ENCODE measurements around the gene PARD3B.

Gene PARD3B

DNA sequence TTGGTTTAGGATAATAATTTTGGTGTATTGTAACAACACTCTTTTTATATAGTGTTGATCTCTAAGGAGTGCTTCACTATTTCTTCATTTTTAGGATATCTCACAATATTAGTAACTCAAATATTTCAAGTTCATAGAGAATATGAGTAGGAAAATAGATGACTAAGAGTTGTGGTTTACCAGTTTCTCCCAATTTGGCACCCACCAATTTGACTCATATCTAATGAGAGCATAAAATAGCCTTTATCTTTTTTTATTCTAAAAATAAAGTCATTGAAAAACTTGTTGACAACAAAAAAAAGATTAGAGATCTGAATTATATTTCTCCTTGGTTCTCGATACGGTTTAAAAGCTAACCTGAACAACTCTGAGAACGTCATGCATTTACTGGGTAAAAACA, 204.0 kb downstream of the PARD3B start:
- DNase-seq (ENCODE audit: extremely low read depth in 1 of 2, low read depth in 1 of 2): no peak

DNA sequence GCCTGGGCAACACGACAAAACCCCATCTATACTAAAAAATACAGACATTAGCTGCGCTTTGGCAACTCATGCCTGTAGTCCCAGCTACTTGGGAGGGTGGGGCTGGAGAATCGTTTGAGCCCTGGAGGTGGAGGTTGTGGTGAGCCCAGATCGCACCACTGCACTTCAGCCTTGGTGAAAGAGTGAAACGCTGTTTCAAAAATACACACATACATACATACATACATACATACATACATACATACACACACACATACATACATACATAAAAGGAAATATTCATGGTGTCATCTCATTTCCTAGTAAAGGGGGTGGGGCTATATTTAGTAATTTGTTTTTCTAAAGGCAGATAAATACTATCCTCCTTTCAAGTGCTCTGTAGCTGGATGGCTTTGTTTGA, 205.1 kb downstream of the PARD3B start:
- no peak for DNase-seq (ENCODE audit: extremely low read depth in 1 of 2, low read depth in 1 of 2)

DNA sequence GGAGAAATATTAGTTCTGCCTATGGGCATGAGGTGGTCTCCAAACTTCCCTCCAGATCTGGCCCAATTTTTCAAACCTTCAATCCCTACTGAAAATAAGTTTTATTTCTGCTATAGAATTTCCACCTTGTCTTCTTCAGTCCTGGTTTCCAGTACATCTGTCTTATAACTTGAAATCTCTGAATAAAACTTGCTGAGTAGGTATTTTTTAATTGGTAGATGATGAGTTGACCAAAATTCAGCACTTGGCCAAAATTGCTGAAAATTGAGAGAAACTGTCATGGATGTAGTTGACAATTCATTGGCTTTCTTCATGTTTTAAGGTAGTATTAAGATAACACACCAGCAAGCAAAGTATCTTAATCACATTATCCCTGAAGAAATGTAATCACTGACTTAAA, 206.2 kb downstream of the PARD3B start:
- DNase-seq (ENCODE audit: extremely low read depth in 1 of 2, low read depth in 1 of 2): no peak

DNA sequence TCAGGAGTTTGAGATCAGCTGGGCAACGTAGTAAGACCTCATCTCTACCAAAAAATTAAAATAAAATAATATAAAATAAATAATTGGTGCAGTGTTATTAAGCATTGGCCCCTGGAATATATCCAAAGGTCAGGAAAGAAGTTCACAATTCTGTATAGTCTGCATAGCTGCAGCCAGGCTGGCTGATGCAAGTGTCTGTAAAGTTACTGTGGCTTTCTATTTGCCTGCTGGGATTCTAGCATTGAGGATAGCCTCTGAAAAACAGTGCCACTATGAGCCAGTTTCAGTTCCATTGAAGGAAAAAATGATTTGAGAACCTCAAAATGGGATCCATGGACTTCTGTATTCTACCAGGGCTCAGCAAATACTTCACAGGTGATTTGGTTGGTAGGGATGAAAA, 208.6 kb downstream of the PARD3B start:
- no peak for DNase-seq (ENCODE audit: extremely low read depth in 1 of 2, low read depth in 1 of 2)

DNA sequence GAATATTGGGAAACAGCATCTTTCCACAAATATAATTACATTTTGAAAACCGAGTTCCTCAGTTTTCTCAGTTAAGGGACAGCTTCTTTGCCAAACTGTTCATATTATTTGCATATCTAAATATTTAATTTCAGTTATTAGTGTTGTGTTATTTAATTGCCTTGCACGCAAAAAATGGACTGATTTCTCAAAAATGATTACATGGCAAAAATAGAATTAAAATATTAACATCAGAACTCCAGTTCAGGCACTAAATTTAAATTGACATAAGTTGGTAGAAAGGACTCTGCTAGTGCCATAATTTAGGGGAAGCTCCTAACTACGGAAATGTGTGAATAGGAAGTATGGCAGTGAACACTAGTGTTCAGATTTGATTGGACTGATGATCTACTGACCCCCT, 209.6 kb downstream of the PARD3B start:
- DNase-seq (ENCODE audit: extremely low read depth in 1 of 2, low read depth in 1 of 2): no peak

DNA sequence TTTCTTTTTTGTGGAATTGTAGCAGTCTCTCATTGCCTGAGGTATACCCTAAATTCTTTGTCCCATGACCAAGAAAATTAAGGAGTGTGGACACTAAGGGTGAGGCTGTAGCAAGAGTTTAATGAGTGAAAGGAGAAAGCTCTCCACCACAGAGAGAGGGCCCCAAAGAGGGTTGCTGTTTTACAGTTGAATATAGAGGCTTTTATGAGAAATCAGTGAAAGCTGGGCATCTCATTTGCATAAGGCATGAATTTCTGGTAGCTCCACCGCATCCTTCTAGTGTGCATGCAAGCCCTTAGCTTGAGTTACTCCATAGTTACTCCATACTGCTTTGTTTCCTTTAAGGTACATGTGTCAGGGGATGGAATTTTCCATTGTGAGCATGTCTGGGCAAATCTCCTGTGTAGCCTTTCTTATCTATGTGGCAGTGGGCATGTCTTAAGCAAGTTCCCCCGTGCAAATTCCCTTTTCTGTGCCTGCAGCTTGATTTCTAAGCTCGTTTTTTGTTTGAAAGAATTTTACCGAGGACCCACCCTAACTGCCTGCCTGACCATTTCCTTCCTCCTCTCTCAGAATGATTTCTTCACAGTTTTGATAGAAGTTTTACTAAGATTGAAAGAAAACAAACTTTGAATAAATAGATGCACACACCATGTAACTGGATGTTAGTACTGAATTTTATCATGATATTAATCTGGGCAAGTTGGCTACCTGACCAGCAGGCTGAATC, 218.9 kb downstream of the PARD3B start:
- DNase-seq (ENCODE audit: extremely low read depth in 1 of 2, low read depth in 1 of 2): no peak

DNA sequence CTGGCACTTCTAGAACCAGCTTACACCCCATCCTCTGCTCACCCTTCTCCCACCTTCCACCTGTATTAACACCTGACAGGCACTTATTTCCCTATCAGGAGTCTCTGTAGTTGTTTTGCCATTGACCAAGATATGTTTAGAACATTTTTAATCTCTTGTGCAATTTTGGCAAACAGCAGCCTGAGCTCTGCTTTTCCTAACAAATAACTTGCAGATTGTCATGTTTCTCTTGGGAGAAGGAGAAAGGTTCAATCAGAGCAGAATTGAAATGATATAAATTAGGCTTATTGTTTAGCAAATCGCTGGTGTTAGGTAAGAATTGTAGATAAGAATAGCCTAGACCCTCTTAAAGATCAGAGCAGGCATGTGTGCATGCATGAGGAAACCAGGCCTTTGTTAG, 225.5 kb downstream of the PARD3B start:
- no peak for DNase-seq (ENCODE audit: extremely low read depth in 1 of 2, low read depth in 1 of 2)

DNA sequence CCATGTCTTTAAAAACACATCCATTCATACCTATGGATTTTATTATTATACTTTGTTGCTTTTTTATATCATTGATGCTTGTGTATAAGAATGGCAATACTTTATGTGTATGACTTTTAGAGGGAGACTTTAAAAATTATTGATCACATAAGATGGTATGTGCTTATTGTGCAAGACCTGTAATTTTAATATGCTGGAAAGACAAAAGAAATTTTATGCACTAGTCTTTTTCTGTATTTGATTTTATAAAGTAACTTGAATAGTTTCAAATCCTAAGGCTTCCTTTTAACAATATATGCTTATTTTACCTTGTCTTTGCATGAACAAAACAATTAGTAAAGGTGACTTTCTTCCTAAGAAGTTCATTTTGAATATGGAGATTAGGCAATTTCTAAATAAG, 226.4 kb downstream of the PARD3B start:
- DNase-seq (ENCODE audit: extremely low read depth in 1 of 2, low read depth in 1 of 2): no peak

DNA sequence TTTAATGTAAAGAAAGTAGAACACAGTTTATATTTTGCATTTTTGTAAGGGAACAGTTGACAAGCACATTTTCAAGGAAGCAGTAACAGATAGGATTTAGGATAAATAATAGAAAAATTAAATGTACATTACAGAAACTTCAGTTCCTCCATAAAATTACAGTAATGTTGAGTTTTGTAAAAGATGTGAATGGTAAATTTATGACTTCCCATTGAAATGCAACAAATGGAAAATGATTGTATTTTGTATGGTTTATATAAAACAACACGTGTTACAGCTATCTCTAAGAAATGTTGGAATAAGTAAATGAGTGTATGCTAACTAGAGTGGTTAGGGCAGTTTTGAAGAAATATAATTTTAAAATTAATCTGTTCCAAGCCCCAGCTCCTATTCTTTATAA, 227.3 kb downstream of the PARD3B start:
- DNase-seq (ENCODE audit: extremely low read depth in 1 of 2, low read depth in 1 of 2): no peak

DNA sequence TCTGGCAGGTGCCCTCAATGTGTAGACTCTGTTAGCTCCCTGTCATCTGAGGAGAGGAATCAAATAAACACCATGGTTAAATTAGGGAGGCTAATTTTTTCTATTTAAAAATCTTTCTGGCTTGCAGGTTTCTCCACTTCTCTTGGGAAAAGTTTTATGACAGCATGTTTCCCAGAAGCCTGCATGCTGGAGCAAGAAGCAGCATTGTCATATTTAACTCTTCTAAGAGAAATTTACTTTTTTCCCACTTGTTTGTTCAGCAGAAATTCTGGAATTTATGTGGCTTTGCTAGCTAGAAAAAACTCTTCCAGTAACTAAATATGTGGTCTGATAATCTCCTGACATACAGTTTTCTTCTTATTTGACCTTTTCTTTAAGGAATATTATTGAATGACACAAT, 230.5 kb downstream of the PARD3B start:
- no peak for DNase-seq (ENCODE audit: extremely low read depth in 1 of 2, low read depth in 1 of 2)

DNA sequence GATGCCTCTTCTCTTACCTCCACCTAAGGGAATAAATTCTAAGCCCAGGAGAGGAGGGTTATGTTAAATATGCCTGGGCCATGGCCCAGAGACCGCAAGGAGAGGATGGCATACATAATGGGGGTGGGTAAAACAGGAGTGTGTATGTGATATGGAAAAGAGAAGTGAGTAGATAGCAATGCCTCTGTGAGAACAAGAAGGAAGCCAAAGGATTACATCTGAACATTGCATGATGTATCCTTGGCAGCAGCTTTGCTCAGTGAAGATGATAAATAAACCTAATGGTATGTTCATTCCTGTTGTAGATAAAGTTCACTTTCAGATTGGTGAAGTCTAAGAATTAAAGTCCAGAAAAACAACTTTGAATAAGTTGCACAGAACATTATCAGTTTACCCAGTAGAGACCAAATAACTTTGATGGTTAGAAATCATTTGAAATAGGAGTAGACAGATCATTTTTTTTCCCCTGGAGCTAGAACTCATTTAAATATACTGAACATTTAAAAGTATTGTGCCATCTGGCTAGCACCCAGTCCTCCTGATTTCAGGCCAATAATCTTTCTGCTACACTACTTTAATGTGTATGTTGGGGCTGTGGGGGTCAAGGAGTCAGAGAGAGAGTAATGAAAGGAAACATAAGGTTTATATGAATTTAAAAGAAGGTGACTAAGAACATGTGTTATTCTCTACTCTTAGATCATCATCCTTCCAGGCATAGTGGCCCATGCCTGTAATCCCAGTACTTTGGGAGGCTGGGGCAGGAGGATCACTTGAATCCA, 231.7 kb downstream of the PARD3B start:
- DNase-seq (ENCODE audit: extremely low read depth in 1 of 2, low read depth in 1 of 2): no peak

DNA sequence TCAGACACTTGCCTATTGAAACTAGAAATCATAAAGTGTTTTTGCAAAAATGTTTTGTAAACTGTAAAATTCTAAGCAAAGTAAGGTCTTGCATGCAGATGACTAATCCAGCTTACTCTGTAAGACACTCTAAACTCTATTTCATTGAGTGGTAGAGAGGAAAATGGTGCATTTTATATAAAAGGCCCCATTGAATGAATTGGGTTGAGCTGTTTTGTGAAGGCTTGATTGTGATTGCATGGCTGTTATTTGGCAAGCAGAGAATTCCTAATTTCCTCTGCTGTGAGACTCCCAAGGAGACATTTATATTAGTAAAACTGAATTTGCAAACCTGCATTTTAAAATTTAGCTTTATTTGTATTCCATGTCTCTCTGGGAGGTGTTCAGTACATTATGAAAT, 234.5 kb downstream of the PARD3B start:
- DNase-seq (ENCODE audit: extremely low read depth in 1 of 2, low read depth in 1 of 2): no peak

DNA sequence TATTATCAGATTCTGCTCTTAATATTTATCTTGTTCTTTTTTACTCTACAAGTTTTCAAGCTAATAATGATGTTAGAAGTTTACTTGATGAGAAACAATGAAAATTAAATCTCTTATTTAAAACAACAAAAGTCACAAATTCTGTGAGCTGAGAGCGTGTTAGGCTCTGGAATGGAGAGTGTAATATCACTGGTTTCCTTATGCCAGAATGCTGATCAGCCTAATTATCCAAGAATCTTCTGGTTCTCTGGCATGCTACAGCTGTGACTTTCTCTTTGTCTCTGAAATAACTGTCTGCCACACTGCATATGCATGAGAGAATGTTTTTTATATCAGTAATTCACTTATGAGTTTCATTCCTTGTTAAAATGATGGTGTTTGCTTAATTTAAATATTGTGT, 236.7 kb downstream of the PARD3B start:
- DNase-seq (ENCODE audit: extremely low read depth in 1 of 2, low read depth in 1 of 2): no peak

DNA sequence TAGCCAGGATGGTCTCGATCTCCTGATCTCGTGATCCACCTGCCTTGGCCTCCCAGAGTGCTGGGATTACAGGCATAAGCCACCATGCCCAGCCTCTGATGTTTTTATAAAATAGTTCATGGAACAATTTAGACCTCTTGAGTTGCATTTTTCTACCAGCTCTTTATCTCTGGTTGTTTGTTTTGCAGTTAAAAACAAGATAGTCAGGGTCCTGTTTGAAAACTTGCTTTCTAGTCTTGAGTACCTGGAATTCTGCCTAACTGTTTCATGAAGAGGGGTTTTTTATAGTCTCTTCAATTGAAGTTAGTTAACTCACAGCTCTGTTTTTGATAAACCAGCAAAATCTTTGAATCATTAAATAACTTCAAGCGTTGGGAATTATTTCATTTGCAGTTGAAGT, 244.8 kb downstream of the PARD3B start:
- no peak for DNase-seq (ENCODE audit: extremely low read depth in 1 of 2, low read depth in 1 of 2)

DNA sequence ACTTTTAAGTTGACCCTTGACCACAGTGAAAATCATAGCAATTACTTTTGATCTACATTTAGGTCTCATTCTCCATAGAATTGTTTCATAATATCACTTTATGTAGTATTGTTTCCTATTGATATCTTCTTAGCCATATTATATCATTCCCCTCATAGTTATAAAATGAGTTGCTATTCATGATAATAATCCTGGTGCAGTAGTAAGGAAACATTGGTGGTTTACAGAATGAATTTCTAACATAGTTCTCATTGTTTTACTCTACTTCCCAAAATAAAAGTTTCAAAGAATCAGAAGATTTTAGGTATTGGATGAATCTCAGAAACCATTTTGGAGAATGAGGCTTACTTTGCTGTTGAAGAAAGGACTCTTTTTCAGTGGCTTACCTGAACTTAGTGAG, 246.0 kb downstream of the PARD3B start:
- no peak for DNase-seq (ENCODE audit: extremely low read depth in 1 of 2, low read depth in 1 of 2)

DNA sequence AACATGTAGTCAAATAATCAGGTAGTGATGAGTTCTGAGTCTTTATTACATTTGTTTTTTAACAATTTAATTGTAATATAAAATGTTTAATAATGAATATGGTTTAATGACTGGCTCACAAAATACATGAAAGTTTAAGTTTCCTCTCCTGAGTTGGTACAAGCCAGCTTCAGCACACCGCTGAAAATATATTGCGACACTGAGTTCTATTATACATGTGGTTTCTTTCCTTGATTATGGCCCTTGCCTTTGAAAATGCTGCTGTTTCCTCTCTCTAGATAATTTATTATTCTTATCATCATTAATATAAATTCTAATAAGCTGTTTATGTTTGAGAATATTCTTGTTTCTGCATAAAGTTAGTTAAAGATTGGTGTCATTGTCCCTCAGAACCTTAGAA, 249.3 kb downstream of the PARD3B start:
- DNase-seq (ENCODE audit: extremely low read depth in 1 of 2, low read depth in 1 of 2): no peak

DNA sequence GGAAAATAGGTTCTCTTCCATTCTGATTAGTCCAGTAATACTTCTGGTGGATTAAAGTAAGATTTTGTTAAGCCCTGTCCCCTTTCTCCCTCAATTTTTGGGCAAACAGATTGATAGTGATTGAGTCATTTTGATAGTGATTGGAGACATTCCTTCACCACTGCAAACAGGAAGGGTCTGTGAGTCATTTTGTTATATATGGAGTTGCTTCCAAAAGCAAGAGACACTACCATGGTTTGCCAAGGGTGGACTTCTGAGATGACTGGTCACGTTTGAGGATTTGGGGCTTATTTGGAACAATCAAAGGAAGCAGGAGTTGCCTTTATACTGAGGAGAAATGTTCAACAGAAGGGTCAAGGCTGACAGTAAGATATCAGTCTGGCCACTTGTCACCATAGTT, 249.9 kb downstream of the PARD3B start:
- no peak for DNase-seq (ENCODE audit: extremely low read depth in 1 of 2, low read depth in 1 of 2)

DNA sequence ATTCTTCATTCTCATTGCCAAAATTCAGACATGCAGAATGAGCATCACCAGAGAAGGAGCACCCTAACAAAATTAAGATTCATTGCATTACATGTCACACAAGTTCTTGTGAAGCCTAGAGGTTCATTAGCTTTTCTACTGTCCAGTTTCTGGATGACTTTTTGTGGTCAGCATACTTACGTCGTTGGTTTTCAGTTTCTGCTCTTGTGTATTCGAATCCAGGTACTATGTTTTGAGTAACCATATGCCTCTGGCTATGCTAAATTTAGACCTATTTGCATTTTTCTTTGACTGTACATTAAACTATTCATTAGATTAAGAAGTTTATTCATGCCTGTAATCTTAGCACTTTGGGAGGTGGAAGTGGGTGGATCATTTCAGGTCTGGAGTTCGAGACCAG, 251.3 kb downstream of the PARD3B start:
- DNase-seq (ENCODE audit: extremely low read depth in 1 of 2, low read depth in 1 of 2): no peak

DNA sequence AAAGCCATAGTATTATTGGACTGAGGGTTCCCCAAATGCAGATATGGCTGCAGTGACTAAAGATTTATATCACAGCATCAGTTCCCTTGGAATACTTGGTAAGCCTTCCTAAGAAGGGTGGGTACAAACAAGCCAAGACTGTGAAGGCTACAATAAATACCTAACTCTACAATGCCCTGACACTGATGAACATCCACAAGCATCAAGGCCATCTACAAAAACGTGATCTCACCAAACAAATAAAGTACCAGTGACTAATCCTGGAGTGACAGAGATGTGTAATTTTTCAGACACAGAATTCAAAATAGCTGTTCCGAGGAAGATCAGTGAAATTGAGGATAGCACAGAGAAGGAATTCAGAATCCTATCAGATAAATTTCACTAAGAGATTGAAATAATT, 254.5 kb downstream of the PARD3B start:
- DNase-seq (ENCODE audit: extremely low read depth in 1 of 2, low read depth in 1 of 2): no peak

DNA sequence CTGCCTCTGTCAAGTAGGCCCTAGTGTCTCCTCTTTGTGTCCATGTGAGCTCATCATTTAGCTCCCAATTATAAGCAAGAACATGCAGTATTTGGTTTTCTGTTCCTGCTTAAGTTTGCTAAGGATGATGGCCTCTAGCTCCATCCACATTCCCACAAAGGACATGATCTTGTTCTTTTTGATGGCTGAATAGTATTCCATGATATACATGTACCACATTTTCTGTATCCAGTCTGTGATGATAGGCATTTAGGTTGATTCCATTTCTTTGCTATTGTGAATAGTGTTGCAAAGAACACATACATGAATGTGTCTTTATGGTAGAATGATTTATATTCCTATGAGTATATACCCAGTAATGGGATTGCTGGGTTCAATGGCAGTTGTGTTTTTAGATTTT, 263.2 kb downstream of the PARD3B start:
- DNase-seq (ENCODE audit: extremely low read depth in 1 of 2, low read depth in 1 of 2): no peak

DNA sequence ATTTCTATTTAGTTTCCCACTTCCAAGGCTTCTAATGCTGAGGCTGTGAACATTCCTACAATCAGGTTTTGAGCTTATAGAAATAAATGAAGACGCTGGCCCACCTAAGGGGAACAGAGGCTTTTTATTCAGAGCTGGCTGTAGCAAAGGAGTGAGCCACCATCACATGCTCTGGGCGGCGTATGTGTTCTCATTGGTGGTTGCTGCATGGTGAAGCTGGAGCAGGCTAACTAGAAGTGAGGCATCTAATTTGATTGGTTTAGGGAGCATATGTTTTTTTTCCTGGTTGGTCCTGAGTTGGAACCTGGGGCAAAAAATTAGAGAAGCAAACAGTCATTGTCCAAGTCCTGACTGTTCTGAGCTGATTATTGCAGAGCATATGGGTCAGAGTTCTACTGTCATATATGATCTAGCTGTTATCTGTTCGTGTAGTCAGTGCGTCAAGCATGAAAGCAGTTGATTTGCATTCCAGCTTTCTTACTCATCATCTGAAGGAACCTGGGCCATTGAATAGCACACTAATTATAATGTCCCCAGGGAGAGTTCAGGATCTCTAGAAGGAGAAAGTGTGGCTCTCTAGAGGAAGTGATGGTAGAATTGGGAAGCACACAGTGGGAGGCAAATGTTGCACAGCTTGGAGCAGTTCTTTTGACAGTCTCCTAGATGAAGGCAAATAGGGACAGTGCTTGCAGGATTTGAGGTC, 279.6 kb downstream of the PARD3B start:
- no peak for DNase-seq (ENCODE audit: extremely low read depth in 1 of 2, low read depth in 1 of 2)

DNA sequence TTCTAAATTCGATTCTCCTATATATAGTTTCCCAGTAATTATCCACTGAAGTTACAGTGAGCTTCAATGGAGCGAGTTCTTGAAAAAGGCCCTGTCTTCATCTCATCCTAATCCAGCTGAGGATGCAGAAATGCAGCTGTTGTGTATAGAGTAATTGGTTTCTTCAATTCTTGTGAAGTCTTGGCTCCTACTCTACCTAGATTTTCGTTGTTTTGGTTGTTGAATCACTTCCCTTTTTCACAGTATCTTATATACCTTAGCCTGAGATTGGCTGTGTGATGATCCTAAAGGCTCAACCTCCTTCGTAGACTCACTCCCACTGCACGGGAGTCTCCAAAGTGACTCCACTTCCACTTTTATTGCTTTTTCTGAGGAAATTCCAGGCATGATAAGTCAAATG, 280.4 kb downstream of the PARD3B start:
- DNase-seq (ENCODE audit: extremely low read depth in 1 of 2, low read depth in 1 of 2): no peak
